Stimulated activated CD8-positive, alpha-beta memory T cell treated with anti-CD3 and anti-CD28 coated beads, Interleukin-2, amount 100 ng/mL, for 48 hours (primary cell): Measurements from ENCODE around the gene PCDH17.

ENCODE experiments used
- DNase-seq, 2 donors: peaks; one replicate each; pipeline ENCODE4 v3.0.0-alpha.2; 2020; ENCODE audit warnings: low read depth in 2 of 2

The PCDH17 gene

GRCh38 chr13:57739089-57739488, 107.5 kb downstream of the PCDH17 start:
- no peak for DNase-seq

- no peak for DNase-seq
These were observed 108.1 kb downstream of the PCDH17 start for GRCh38 chr13:57739543-57740190.

DNA sequence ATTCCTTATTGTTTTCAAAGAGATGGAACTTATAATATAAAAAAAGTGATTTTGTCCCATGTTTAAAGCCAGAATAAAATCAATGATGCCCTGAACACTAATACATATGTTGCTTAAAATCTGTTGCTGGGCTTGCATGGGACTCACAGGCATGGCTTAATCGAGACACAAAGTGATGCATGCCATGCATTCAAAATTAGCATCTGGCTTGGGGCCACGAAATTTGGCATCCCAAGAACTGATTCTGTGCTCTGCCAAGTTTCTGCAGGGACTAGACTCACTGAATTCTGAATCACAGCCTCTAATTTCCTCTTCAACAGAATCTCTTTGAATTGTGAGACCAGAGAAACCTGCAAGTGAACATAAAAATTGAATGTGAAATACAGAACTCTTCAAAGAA, 109.2 kb downstream of the PCDH17 start:
- no peak for DNase-seq

DNA sequence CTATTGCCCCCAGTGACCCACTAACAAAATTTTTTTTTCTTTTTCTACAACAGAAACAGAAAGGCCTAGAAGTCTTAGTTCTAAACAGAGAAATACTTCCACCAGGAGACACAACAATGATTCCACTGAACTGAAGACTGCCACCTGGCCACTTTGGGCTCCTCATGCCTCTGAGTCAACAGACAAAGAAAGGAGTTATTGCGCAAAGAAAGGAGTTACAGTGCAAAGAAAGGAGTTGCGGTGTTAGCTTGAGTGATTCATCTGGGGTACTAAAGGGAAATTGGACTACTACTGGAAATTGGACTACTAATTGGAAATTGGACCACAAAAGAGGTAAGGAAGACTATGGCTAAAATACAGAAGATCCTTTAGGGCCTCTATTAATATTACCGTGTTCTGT, 116.6 kb downstream of the PCDH17 start:
- no peak for DNase-seq

GRCh38 chr13:57760951-57761350, 129.4 kb downstream of the PCDH17 start:
- no peak for DNase-seq

- DNase-seq: no peak
These were observed 132.1 kb downstream of the PCDH17 start for GRCh38 chr13:57763689-57764088.
